H1 (cell line): ENCODE data around the gene PINK1.

ENCODE experiments used
- CTCF ChIP-seq, 3 experiments: IDR thresholded peaks; 1 replicate in 2 of 3; 2 replicates in 1 of 3; pipeline versions ENCODE4 v1.5.1 to v1.6.1; 2011; ENCODE audit warnings: low read length in 3 of 3, mild to moderate bottlenecking in 3 of 3, inconsistent platforms in 2 of 3, low read depth in 1 of 3, moderate library complexity in 1 of 3; ENCODE audit not compliant: insufficient read depth in 1 of 3; ENCODE audit errors: control extremely low read depth in 1 of 3
- EZH2 ChIP-seq: fragments of 200-600 bp; sonication (generic); IDR thresholded peaks from 2 replicates; pipeline ENCODE4 v1.7.1; 2012; ENCODE audit warnings: low read depth, mild to moderate bottlenecking, moderate library complexity, low read length, inconsistent platforms; ENCODE audit not compliant: severe bottlenecking
- NANOG ChIP-seq: IDR thresholded peaks from 2 replicates; pipeline ENCODE4 v1.6.1; 2011; ENCODE audit warnings: low read length, low read depth, mild to moderate bottlenecking, inconsistent platforms; ENCODE audit not compliant: insufficient read depth, poor library complexity, severe bottlenecking
- NRF1 ChIP-seq: IDR thresholded peaks from 2 replicates; pipeline ENCODE4 v1.6.1; 2011; ENCODE audit warnings: mild to moderate bottlenecking, low read depth, low read length, improper control_type of control experiment
- POLR2A ChIP-seq, 2 experiments: IDR thresholded peaks; 1 replicate in 1 of 2; 2 replicates in 1 of 2; pipeline ENCODE4 v1.6.1; 2011; ENCODE audit warnings: low read depth in 2 of 2, low read length in 2 of 2, mild to moderate bottlenecking in 2 of 2; ENCODE audit errors: control extremely low read depth in 1 of 2

- TF ChIP-seq NRF1 (no peak), NANOG (no peak), EZH2 (no peak), CTCF (IDR thresholded peaks at IDR 0.05; ENCODE audit: control extremely low read depth in 1 of 3, insufficient read depth in 1 of 3, low read depth in 1 of 3, low read length in 3 of 3) (no peak), POLR2A (IDR thresholded peaks at IDR 0.05; ENCODE audit: control extremely low read depth in 1 of 2, low read depth in 2 of 2, low read length in 2 of 2) (no peak)
These were observed 60.4 kb downstream of the PINK1 start for GRCh38 chr1:20693623-20694022.
